ENCODE data around the gene SULT1C4.

Gene SULT1C4

GRCh38 chr2:108376774-108377173, 980 bp upstream of the SULT1C4 start:
- DNase-seq = no peak

GRCh38 chr2:108377401-108377800, 353 bp upstream of the SULT1C4 start:
- no peak for DNase-seq

- no peak for DNase-seq
Measured at GRCh38 chr2:108378851-108379250, 1.1 kb downstream of the SULT1C4 start.

GRCh38 chr2:108382196-108382595, 4.4 kb downstream of the SULT1C4 start:
- no peak for DNase-seq

GRCh38 chr2:108383146-108383830, 5.5 kb downstream of the SULT1C4 start:
- no peak for DNase-seq

- no peak for DNase-seq
Measured at GRCh38 chr2:108384662-108385393, 7.1 kb downstream of the SULT1C4 start.

- DNase-seq = no peak
Measured at GRCh38 chr2:108385411-108386071, 7.8 kb downstream of the SULT1C4 start.

- DNase-seq = no peak
Measured at GRCh38 chr2:108388045-108388444, 10.3 kb downstream of the SULT1C4 start.

GRCh38 chr2:108390340-108390739, 12.6 kb downstream of the SULT1C4 start:
- DNase-seq = no peak

GRCh38 chr2:108392029-108392428, 14.3 kb downstream of the SULT1C4 start:
- no peak for DNase-seq

- no peak for DNase-seq
Measured at GRCh38 chr2:108393197-108393596, 15.4 kb downstream of the SULT1C4 start.

- DNase-seq = no peak
Measured at GRCh38 chr2:108395155-108395554, 17.4 kb downstream of the SULT1C4 start.

GRCh38 chr2:108396845-108397244, 19.1 kb downstream of the SULT1C4 start:
- DNase-seq = no peak

GRCh38 chr2:108399479-108399878, 21.7 kb downstream of the SULT1C4 start:
- DNase-seq = no peak

- no peak for DNase-seq
Measured at GRCh38 chr2:108401800-108402199, 24.0 kb downstream of the SULT1C4 start.

- no peak for DNase-seq
Measured at GRCh38 chr2:108403494-108403893, 25.7 kb downstream of the SULT1C4 start.

- no peak for DNase-seq
Measured at GRCh38 chr2:108404784-108405397, 27.1 kb downstream of the SULT1C4 start.

GRCh38 chr2:108407864-108408729, 30.3 kb downstream of the SULT1C4 start:
- DNase-seq = no peak

- DNase-seq = no peak
Measured at GRCh38 chr2:108409768-108410167, 32.0 kb downstream of the SULT1C4 start.

GRCh38 chr2:108412995-108413710, 35.4 kb downstream of the SULT1C4 start:
- DNase-seq = no peak

- DNase-seq = no peak
Measured at GRCh38 chr2:108413711-108414095, 35.9 kb downstream of the SULT1C4 start.

Data from activated CD4-positive, alpha-beta T cell treated with anti-CD3 and anti-CD28 coated beads for 1 hour (primary cell).